Liver (tissue), 9 donors: Measurements from ENCODE around the gene CFAP57. TPM values are rescaled to one million over a fixed set of nuclear protein-coding genes. Genes with fewer than 3 reads are reported as not detected.

Experiments used
- DNase-seq: peaks from one replicate; pipeline ENCODE4 v3.0.0-alpha.2; 2017; ENCODE audit warnings: low spot score
- H3K27ac ChIP-seq, 2 donors: one replicate each; pipeline ENCODE4 v1.7.0; 2013; ENCODE audit warnings: inconsistent platforms in 2 of 2, low read length in 2 of 2, control low read depth in 1 of 2, low read depth in 1 of 2, mild to moderate bottlenecking in 1 of 2
- H3K27me3 ChIP-seq, 4 donors: one replicate each; pipeline versions ENCODE4 v1.6.1 to v1.7.0; 2013; ENCODE audit warnings: low read length in 3 of 4, inconsistent platforms in 1 of 4, mild to moderate bottlenecking in 1 of 4, moderate library complexity in 1 of 4; ENCODE audit not compliant: control insufficient read depth in 4 of 4, insufficient read depth in 4 of 4
- H3K36me3 ChIP-seq, 4 donors: one replicate each; pipeline versions ENCODE4 v1.6.1 to v1.7.0; 2013; ENCODE audit warnings: low read length in 3 of 4, mild to moderate bottlenecking in 3 of 4, low read depth in 1 of 4, moderate library complexity in 1 of 4; ENCODE audit not compliant: control insufficient read depth in 4 of 4, insufficient read depth in 3 of 4
- H3K4me1 ChIP-seq, 4 donors: one replicate each; pipeline versions ENCODE4 v1.6.1 to v1.7.0; 2013; ENCODE audit warnings: low read length in 3 of 4, mild to moderate bottlenecking in 3 of 4, moderate library complexity in 1 of 4; ENCODE audit not compliant: control insufficient read depth in 4 of 4, insufficient read depth in 4 of 4
- H3K4me3 ChIP-seq, 3 donors: one replicate each; pipeline versions ENCODE4 v1.6.1 to v1.7.0; 2013; ENCODE audit warnings: low read length in 3 of 3, control low read depth in 1 of 3, low read depth in 1 of 3, mild to moderate bottlenecking in 1 of 3
- H3K9ac ChIP-seq, 2 donors: one replicate each; pipeline ENCODE4 v1.7.0; 2013; ENCODE audit warnings: low read length in 2 of 2, mild to moderate bottlenecking in 2 of 2, moderate library complexity in 2 of 2, control low read depth in 1 of 2, low read depth in 1 of 2
- H3K9me3 ChIP-seq, 4 donors: one replicate each; pipeline versions ENCODE4 v1.6.1 to v1.7.0; 2013; ENCODE audit warnings: low read length in 3 of 4; ENCODE audit not compliant: control insufficient read depth in 4 of 4
- ATF3 ChIP-seq: IDR thresholded peaks from 2 replicates; pipeline ENCODE4 v1.6.1; 2016; ENCODE audit warnings: antibody characterized with exemption
- EGR1 ChIP-seq, 2 donors: IDR thresholded peaks; 2 replicates each; pipeline ENCODE4 v1.6.1; 2016 to 2018; ENCODE audit warnings: antibody characterized with exemption in 2 of 2, low read depth in 2 of 2
- FOXA1 ChIP-seq: IDR thresholded peaks from 2 replicates; pipeline ENCODE4 v1.6.1; 2016; ENCODE audit warnings: antibody characterized with exemption
- FOXA2 ChIP-seq: IDR thresholded peaks from 2 replicates; pipeline ENCODE4 v1.6.1; 2016; ENCODE audit warnings: antibody characterized with exemption
- GABPA ChIP-seq, 2 donors: IDR thresholded peaks in 1 of 2; conservative IDR thresholded peaks in 1 of 2; 2 replicates each; pipeline ENCODE4 v1.6.1; 2016; ENCODE audit warnings: antibody characterized with exemption in 2 of 2, mild to moderate bottlenecking in 1 of 2, moderate library complexity in 1 of 2
- HNF4A ChIP-seq, 2 donors: conservative IDR thresholded peaks; 2 replicates each; pipeline ENCODE4 v1.6.1; 2016; ENCODE audit warnings: antibody characterized with exemption in 2 of 2, mild to moderate bottlenecking in 2 of 2
- HNF4G ChIP-seq: IDR thresholded peaks from 2 replicates; pipeline ENCODE4 v1.6.1; 2016; ENCODE audit warnings: antibody characterized with exemption
- JUND ChIP-seq, 2 donors: IDR thresholded peaks; 2 replicates each; pipeline ENCODE4 v1.6.1; 2016; ENCODE audit warnings: antibody characterized with exemption in 2 of 2
- MAX ChIP-seq: IDR thresholded peaks from 2 replicates; pipeline ENCODE4 v1.6.1; 2016; ENCODE audit warnings: antibody characterized with exemption
- NR2F2 ChIP-seq: IDR thresholded peaks from 2 replicates; pipeline ENCODE4 v1.6.1; 2016; ENCODE audit warnings: antibody characterized with exemption
- RAD21 ChIP-seq, 2 donors: IDR thresholded peaks; 2 replicates each; pipeline ENCODE4 v1.6.1; 2016; ENCODE audit warnings: antibody characterized with exemption in 2 of 2, mild to moderate bottlenecking in 2 of 2
- REST ChIP-seq: IDR thresholded peaks from 2 replicates; pipeline ENCODE4 v1.6.1; 2016; ENCODE audit warnings: antibody characterized with exemption, mild to moderate bottlenecking
- RXRA ChIP-seq, 2 donors: IDR thresholded peaks; 2 replicates each; pipeline ENCODE4 v1.6.1; 2017 to 2018; ENCODE audit warnings: antibody characterized with exemption in 2 of 2, mild to moderate bottlenecking in 1 of 2
- SP1 ChIP-seq: IDR thresholded peaks from 2 replicates; pipeline ENCODE4 v1.6.1; 2018; ENCODE audit warnings: antibody characterized with exemption, mild to moderate bottlenecking
- TAF1 ChIP-seq: conservative IDR thresholded peaks from 2 replicates; pipeline ENCODE4 v1.6.1; 2016; ENCODE audit warnings: antibody characterized with exemption, mild to moderate bottlenecking
- YY1 ChIP-seq: IDR thresholded peaks from 2 replicates; pipeline ENCODE4 v1.6.1; 2016; ENCODE audit warnings: antibody characterized with exemption, mild to moderate bottlenecking
- WGBS: extraction: QIAGEN DNeasy Blood & Tissue Kit; methylation state at CpG from one replicate; pipeline ENCODE4 v1.1.7; 2013; 5-methylcytosine and 5-hydroxymethylcytosine counted together
- polyA plus RNA-seq, 2 donors: library from polyadenylated mRNA; stranded (reverse) in 1 of 2; unstranded in 1 of 2; fragments of 200-250 nt in 1 of 2; fragments of >200 nt in 1 of 2; fragmentation: Nextera tagmentation in 1 of 2; extraction: Ambion mirVana in 1 of 2; gene quantifications; one replicate each; pipeline versions ENCODE4 v1.2.1 to v1.2.3, GENCODE V29; 2013 to 2015
- total RNA-seq, 2 donors: library from RNA; depleted of rRNA; stranded (reverse); fragments of >200 nt; gene quantifications; one replicate each; pipeline ENCODE4 v1.2.3, GENCODE V29; 2014
- TF ChIP-seq, protein P1 (sequence below): IDR thresholded peaks from 2 replicates; pipeline ENCODE4 v1.6.1; 2016; ENCODE audit warnings: antibody characterized with exemption
- TF ChIP-seq, protein P2 (sequence below): fragments of 150-350 bp; IDR thresholded peaks from 2 replicates; pipeline ENCODE4 v1.5.1; 2017; ENCODE audit warnings: improper control_type of control experiment, low read depth, low read length; ENCODE audit not compliant: missing input control
- donor health status: healthy.
- donor health status: healthy.
- donor health status: healthy.
- donor health status: healthy.
- donor health status: healthy.

Gene CFAP57
- total and polyA plus RNA-seq, 4 donors, result under 0.01 to 14.5 (median 0.10) TPM

DNA sequence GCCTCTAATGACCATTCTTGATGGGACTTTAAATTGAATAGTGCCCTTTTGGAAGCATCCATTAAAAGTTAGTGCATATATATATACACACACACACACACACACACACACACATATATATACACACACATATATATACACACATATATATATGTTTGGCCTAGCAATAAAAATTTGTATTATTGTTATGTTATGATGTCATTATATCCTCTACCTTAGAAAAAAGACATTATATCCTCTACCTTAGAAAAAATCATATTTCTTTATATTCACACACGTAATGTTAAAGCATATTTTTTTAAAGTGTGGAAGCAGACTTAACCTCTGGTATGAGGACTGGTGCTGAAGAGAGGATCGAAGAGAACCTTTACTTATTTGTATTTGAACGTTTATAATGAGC lies 43.3 kb upstream of the CFAP57 start (continued):
- TF ChIP-seq, protein P1, sequence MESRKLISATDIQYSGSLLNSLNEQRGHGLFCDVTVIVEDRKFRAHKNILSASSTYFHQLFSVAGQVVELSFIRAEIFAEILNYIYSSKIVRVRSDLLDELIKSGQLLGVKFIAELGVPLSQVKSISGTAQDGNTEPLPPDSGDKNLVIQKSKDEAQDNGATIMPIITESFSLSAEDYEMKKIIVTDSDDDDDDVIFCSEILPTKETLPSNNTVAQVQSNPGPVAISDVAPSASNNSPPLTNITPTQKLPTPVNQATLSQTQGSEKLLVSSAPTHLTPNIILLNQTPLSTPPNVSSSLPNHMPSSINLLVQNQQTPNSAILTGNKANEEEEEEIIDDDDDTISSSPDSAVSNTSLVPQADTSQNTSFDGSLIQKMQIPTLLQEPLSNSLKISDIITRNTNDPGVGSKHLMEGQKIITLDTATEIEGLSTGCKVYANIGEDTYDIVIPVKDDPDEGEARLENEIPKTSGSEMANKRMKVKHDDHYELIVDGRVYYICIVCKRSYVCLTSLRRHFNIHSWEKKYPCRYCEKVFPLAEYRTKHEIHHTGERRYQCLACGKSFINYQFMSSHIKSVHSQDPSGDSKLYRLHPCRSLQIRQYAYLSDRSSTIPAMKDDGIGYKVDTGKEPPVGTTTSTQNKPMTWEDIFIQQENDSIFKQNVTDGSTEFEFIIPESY, result no peak
- TF ChIP-seq NR2F2 (no peak), GABPA (IDR thresholded peaks at IDR 0.05 in 1 of 2, conservative IDR thresholded peaks at IDR 0.05 in 1 of 2) (no peak), HNF4G (no peak), RXRA (IDR thresholded peaks at IDR 0.05) (no peak)

GRCh38 chr1:43129426-43129825 lies 42.7 kb upstream of the CFAP57 start:
- WGBS, result 75% methylated on average over 5 of the region's 5 CpGs
- no peaks in the 10 kb centered on the region for H3K36me3 ChIP-seq
- H3K9ac ChIP-seq, result no peak overlapping the region
- no peak overlapping the region for H3K4me3 ChIP-seq
- no peak for DNase-seq
- H3K4me1 ChIP-seq, result no peaks in the 10 kb centered on the region
- peaks cover 0 to 5% (median 0%) of the 10 kb centered on the region in 4 donors for H3K27me3 ChIP-seq
- TF ChIP-seq RXRA (IDR thresholded peaks at IDR 0.05) (no peak), REST (no peak), SP1 (no peak)
- H3K9me3 ChIP-seq, result no peaks in the 10 kb centered on the region
- no peak overlapping the region for H3K27ac ChIP-seq

DNA sequence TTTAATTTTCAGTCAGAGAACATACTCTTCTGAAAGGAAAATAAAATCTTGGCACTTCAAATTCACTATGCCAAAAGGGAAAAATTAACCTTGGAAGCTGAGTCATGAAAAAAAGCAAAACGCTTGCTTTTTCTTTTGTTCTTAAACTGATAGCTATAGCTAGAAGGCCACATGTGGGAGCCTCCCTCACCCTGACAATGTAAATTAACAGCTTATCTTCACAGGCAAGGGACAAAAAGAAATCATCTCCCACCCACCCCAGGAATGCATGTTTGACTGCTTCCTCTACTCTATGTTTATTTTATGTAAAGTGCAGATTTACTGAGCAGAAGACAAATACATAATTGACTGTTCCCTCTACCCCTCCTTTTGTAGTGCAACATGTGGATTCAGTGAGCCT lies 38.1 kb upstream of the CFAP57 start:
- Histone ChIP-seq H3K9ac (no peak overlapping the region), H3K27me3 (peaks cover 0 to 5% (median 0%) of the 10 kb centered on the region in 4 donors), H3K4me1 (no peaks in the 10 kb centered on the region), H3K9me3 (no peaks in the 10 kb centered on the region), H3K27ac (no peak overlapping the region), H3K36me3 (no peaks in the 10 kb centered on the region), H3K4me3 (no peak overlapping the region)
- 59% methylated on average over 1 of the region's 1 CpG for WGBS
- no peak for TF ChIP-seq REST
- TF ChIP-seq MAX, result no peak
- TF ChIP-seq TAF1, result no peak
- TF ChIP-seq FOXA2, result no peak
- no peak for TF ChIP-seq NR2F2
- TF ChIP-seq EGR1 (IDR thresholded peaks at IDR 0.05; ENCODE audit: low read depth in 2 of 2), result no peak
- no peak for TF ChIP-seq FOXA1
- TF ChIP-seq YY1, result no peak
- no peak for TF ChIP-seq SP1
- TF ChIP-seq HNF4A (conservative IDR thresholded peaks at IDR 0.05), result no peak
- no peak for TF ChIP-seq GABPA (IDR thresholded peaks at IDR 0.05 in 1 of 2, conservative IDR thresholded peaks at IDR 0.05 in 1 of 2)
- no peak for TF ChIP-seq HNF4G
- no peak for TF ChIP-seq RXRA (IDR thresholded peaks at IDR 0.05)
- TF ChIP-seq, protein P2, sequence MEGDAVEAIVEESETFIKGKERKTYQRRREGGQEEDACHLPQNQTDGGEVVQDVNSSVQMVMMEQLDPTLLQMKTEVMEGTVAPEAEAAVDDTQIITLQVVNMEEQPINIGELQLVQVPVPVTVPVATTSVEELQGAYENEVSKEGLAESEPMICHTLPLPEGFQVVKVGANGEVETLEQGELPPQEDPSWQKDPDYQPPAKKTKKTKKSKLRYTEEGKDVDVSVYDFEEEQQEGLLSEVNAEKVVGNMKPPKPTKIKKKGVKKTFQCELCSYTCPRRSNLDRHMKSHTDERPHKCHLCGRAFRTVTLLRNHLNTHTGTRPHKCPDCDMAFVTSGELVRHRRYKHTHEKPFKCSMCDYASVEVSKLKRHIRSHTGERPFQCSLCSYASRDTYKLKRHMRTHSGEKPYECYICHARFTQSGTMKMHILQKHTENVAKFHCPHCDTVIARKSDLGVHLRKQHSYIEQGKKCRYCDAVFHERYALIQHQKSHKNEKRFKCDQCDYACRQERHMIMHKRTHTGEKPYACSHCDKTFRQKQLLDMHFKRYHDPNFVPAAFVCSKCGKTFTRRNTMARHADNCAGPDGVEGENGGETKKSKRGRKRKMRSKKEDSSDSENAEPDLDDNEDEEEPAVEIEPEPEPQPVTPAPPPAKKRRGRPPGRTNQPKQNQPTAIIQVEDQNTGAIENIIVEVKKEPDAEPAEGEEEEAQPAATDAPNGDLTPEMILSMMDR, result no peak
- TF ChIP-seq RAD21 (IDR thresholded peaks at IDR 0.05), result no peak
- no peak for TF ChIP-seq ATF3
- TF ChIP-seq JUND (IDR thresholded peaks at IDR 0.05), result no peak
- DNase-seq, result no peak
